Large intestine (tissue), 3 donors: ENCODE results near the gene ST8SIA5. TPM values are rescaled to one million over a fixed set of nuclear protein-coding genes. Genes with fewer than 3 reads are reported as not detected.
A peak's percentile ranks its signal among the peaks of the same experiment; 100 is the strongest.

ENCODE experiments used
- DNase-seq, 2 donors: peaks; one replicate each; pipeline versions ENCODE4 v3.0.0 to v3.0.0-alpha.2; 2013
- H3K27ac ChIP-seq: one replicate; pipeline ENCODE4 v1.5.1; 2013; ENCODE audit warnings: low read length
- H3K27me3 ChIP-seq: 2 replicates; pipeline ENCODE4 v1.6.1; 2013; ENCODE audit warnings: low read length; ENCODE audit not compliant: control insufficient read depth, insufficient read depth
- H3K36me3 ChIP-seq: 2 replicates; pipeline ENCODE4 v1.6.1; 2013; ENCODE audit warnings: low read length; ENCODE audit not compliant: control insufficient read depth, insufficient read depth
- H3K4me1 ChIP-seq: one replicate; pipeline ENCODE4 v1.6.1; 2013; ENCODE audit warnings: low read length; ENCODE audit not compliant: control insufficient read depth, insufficient read depth
- H3K4me3 ChIP-seq: one replicate; pipeline ENCODE4 v1.5.1; 2013; ENCODE audit warnings: low read length
- H3K9me3 ChIP-seq: one replicate; pipeline ENCODE4 v1.6.1; 2013; ENCODE audit warnings: mild to moderate bottlenecking, low read depth, low read length, moderate library complexity; ENCODE audit not compliant: control insufficient read depth
- WGBS: methylation state at CpG from one replicate; pipeline ENCODE4 v1.1.5; 2013; ENCODE audit warnings: low lambda C conversion rate; ENCODE audit not compliant: insufficient coverage; 5-methylcytosine and 5-hydroxymethylcytosine counted together
- polyA plus RNA-seq: library from polyadenylated mRNA; unstranded; fragments of 120-200 nt; gene quantifications from one replicate; pipeline ENCODE4 v1.2.1, GENCODE V29; 2013

Gene ST8SIA5
- polyA plus RNA-seq, 1 donor, result 1.3 TPM

DNA sequence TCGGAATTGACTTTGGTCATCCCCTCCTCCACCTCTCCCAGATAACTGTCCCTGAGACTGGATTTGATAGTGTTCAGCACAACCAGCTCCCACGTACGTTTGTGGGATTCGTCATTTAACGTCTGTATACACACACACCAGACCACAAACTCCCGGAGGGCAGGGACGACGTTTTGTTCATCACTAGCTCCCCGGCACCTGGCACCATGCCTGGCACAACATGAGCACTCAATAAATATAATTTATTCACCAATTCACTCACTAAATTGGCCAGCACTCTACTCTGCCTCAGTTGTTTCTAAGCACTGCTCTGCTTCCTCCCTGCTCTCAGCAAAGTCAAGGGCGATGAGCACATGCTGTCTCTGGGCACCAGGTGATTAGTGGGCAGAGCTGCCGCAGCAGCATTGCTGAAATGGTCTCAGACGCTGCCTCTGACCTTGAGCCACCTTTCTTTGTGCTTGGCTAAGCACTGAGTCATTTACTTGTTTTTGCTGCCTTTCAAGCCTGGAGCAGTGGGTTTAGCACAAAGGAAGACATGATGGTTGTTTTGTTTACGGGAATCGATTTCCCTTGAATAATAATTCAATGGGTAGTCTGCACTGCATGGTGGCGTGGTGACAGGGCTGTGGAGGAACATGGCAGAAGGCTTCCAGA lies 80.5 kb downstream of the ST8SIA5 start:
- H3K4me1 ChIP-seq, result no peaks in the 10 kb centered on the region
- H3K27ac ChIP-seq, result no peak overlapping the region
- H3K36me3 ChIP-seq, result no peaks in the 10 kb centered on the region
- H3K27me3 ChIP-seq, result no peaks in the 10 kb centered on the region
- H3K4me3 ChIP-seq, result no peak overlapping the region
- DNase-seq, result no peak
- 68% methylated on average over 4 of the region's 15 CpGs for WGBS
- no peaks in the 10 kb centered on the region for H3K9me3 ChIP-seq

DNA sequence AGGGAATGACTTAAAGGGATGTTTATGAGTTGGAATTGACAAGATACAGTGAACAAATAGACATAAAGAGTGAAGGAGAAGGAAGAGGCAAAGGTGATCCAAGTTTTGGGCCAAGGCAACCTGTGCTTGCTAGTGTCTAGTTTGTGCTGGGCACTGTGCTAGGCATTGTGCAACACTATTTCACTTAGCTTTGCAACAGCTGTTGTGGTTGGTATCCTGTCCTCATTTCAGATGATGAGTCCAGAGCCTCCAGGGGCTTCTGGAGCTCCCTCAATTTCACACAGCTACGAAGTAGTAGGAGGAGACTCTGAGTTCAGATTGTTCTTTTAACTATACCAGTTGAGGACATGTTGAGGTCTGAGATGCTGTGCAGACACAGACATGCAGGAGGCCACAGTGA lies 81.7 kb downstream of the ST8SIA5 start:
- Histone ChIP-seq H3K4me3 (no peak overlapping the region), H3K27ac (no peak overlapping the region), H3K27me3 (no peaks in the 10 kb centered on the region), H3K9me3 (no peaks in the 10 kb centered on the region), H3K36me3 (no peaks in the 10 kb centered on the region), H3K4me1 (no peaks in the 10 kb centered on the region)
- DNase-seq, result no peak
- no CpG with 5 or more reads among the region's 1 CpG for WGBS

DNA sequence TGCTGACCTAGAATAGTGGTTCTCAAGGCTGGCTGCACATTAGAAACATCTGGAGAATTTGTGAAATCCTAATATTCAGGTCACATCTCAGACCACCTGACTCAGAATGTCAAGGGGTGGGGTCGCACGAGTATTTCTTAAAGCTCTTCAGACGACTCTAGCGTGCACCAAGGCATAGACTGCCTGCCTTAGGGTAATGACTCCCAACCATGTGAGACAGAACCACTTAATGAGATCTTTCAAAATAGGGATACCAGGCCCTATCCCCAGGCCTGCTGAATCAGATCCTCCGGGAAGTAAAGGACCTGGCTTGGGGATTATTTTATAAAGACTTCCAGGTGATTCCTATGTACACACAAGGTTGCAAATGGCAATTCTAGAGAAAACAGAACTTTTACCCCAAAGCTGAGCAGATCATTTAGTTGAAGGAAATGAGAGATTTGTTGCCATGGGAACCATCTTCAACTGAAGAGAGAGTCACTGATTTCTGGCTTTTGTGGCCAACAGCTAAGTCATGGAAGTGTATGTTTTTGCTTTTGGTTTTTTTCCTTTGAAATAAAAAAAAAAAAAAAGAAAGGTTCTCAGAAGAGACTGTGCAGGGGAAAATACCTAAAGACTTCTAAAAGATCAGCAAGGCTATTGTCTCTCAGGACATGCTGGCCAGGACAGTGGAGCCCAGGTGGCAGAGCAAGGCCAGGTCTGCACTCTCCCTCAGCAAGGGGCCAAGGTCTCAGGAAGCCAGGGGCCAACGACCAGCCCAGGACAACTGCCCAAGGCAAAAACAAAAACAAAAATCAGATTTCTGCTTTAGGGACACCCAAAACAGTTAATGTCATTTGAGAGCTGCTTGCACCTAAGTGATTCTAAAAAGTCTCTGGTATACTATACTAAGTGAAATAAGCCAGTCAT lies 84.5 kb downstream of the ST8SIA5 start:
- WGBS, result no CpG with 5 or more reads among the region's 6 CpGs
- Histone ChIP-seq H3K4me3 (no peak overlapping the region), H3K4me1 (no peaks in the 10 kb centered on the region), H3K36me3 (no peaks in the 10 kb centered on the region), H3K27me3 (no peaks in the 10 kb centered on the region), H3K27ac (no peak overlapping the region), H3K9me3 (no peaks in the 10 kb centered on the region)
- DNase-seq, result no peak

DNA sequence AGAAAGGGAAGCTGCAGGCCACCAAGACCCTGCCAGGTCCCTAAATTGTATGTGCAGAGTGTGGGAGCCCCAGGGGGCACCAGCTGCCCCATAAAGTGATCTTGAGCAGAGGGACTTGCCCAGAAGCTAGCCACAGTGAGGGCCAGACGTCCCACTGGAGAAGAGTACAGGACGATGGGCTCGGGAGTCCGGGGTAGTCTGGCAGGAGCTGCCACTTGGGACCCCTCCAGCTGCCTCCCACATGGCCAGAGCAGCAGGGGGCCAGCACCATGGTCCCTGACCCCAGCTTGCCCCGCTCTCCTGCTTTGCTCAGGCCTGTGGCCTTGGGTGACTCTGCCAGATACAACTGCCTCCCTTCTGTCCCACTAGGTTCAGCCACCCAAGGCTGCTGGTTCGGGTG lies 88.2 kb downstream of the ST8SIA5 start:
- no peaks in the 10 kb centered on the region for H3K9me3 ChIP-seq
- no peak for DNase-seq
- no peaks in the 10 kb centered on the region for H3K36me3 ChIP-seq
- no peak overlapping the region for H3K4me3 ChIP-seq
- no peaks in the 10 kb centered on the region for H3K4me1 ChIP-seq
- H3K27me3 ChIP-seq, result no peaks in the 10 kb centered on the region
- no CpG with 5 or more reads among the region's 6 CpGs for WGBS
- no peak overlapping the region for H3K27ac ChIP-seq

DNA sequence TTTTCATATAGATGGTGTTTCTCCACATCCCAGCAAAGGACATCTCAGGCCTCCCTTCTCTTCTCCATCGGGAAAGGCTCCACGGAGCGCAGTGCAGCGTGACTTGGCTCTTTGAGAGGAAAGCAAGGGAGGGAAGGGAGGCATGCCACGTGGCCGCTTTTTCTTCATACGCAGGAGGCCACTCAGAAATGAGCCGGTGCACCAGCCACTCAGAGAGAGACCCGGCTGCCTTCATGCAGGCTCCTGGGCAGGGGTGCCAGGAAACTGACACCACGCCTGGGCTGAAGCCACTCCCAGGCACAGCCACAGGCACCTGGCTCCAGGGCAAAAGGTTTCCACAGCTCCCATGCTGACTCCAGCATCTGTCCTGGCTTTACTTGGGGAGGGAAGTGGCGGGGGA lies 88.7 kb downstream of the ST8SIA5 start:
- no CpG with 5 or more reads among the region's 11 CpGs for WGBS
- Histone ChIP-seq H3K4me1 (no peaks in the 10 kb centered on the region), H3K27me3 (no peaks in the 10 kb centered on the region), H3K4me3 (no peak overlapping the region), H3K27ac (no peak overlapping the region), H3K9me3 (no peaks in the 10 kb centered on the region), H3K36me3 (no peaks in the 10 kb centered on the region)
- no peak for DNase-seq

DNA sequence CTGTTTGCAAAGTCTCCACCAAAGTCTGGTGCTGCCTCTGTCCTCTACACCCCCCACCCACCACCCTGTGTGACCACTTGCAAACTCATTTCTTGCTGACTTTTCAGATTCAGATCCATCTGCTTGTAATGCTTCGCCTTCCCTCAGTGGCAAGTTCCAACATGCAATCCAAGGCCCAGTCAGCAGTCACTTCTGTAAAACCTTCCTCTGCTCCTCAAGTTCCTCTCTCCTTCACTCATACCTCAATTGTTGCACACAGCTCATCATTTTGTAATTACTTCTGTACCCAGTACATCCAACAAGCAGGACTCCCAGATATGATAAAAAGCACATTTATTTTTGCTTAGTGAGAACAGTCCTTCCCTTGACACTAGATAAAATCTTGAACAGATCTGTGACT lies 93.3 kb downstream of the ST8SIA5 start:
- no peaks in the 10 kb centered on the region for H3K27me3 ChIP-seq
- DNase-seq, result no peak
- no peak overlapping the region for H3K27ac ChIP-seq
- WGBS, result no CpG with 5 or more reads among the region's 1 CpG
- no peaks in the 10 kb centered on the region for H3K9me3 ChIP-seq
- no peaks in the 10 kb centered on the region for H3K36me3 ChIP-seq
- no peaks in the 10 kb centered on the region for H3K4me1 ChIP-seq
- H3K4me3 ChIP-seq, result no peak overlapping the region

DNA sequence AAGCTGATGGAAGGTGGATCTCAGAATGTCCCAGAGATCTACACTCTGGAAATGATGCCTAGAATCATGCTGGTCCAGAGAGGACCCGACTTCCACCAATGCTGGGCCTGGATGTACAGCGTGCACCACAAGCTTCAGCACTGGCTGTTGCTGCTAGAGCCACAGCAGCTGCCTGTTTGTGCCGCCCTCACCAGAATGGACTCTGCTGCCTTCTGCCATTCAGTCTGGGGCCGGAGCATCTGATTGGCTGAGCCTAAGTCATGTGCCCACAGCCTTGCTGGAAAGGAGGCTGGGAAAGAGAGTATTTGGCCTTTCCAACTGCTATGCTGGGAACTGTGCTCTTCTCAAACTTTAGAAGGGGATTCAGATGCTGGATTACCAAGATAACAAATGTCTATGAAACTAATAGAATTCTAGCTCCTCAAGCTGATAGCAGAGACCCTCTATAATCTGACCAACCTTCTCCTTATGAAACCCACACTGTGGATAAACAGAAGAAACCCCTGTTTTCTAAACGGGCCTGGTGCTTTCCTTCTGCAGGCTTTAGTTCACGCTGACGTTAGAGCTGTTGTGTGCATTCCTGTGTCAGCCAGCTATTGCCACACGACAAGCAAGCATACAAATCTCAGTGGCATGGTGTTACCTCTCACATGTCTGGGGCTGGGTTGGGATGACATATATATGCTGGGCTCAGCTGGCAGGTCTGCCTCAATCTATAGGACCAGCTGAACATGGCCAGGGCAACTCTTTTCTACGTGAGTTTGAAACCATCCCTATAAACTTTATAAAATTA lies 95.7 kb downstream of the ST8SIA5 start:
- H3K27me3 ChIP-seq, result no peaks in the 10 kb centered on the region
- no peaks in the 10 kb centered on the region for H3K36me3 ChIP-seq
- no peak overlapping the region for H3K27ac ChIP-seq
- no peaks in the 10 kb centered on the region for H3K9me3 ChIP-seq
- peak in 1 of 2 donors; percentile 9 for DNase-seq
- no peaks in the 10 kb centered on the region for H3K4me1 ChIP-seq
- no CpG with 5 or more reads among the region's 9 CpGs for WGBS
- no peak overlapping the region for H3K4me3 ChIP-seq

DNA sequence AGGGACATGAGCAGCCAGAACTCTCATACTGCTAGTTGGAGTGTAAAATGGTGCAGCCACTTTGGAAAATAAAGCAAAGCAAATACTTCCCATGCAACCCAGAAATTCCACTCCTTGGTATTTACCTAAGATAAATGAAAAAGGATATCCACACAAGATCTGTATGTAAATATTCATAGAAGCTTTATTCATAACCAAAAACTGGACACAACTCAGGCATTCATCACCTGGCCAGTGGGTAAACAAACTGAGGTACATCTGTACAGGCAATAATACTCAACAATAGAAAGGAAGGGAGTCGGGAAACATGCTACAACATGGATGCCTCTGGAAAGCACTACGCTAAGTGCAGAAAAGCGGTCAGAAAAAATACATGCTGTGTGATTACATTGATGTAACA lies 97.4 kb downstream of the ST8SIA5 start:
- H3K4me1 ChIP-seq, result no peaks in the 10 kb centered on the region
- H3K9me3 ChIP-seq, result no peaks in the 10 kb centered on the region
- no CpG with 5 or more reads among the region's 3 CpGs for WGBS
- H3K27me3 ChIP-seq, result no peaks in the 10 kb centered on the region
- no peak overlapping the region for H3K27ac ChIP-seq
- no peak overlapping the region for H3K4me3 ChIP-seq
- no peaks in the 10 kb centered on the region for H3K36me3 ChIP-seq
- no peak for DNase-seq

DNA sequence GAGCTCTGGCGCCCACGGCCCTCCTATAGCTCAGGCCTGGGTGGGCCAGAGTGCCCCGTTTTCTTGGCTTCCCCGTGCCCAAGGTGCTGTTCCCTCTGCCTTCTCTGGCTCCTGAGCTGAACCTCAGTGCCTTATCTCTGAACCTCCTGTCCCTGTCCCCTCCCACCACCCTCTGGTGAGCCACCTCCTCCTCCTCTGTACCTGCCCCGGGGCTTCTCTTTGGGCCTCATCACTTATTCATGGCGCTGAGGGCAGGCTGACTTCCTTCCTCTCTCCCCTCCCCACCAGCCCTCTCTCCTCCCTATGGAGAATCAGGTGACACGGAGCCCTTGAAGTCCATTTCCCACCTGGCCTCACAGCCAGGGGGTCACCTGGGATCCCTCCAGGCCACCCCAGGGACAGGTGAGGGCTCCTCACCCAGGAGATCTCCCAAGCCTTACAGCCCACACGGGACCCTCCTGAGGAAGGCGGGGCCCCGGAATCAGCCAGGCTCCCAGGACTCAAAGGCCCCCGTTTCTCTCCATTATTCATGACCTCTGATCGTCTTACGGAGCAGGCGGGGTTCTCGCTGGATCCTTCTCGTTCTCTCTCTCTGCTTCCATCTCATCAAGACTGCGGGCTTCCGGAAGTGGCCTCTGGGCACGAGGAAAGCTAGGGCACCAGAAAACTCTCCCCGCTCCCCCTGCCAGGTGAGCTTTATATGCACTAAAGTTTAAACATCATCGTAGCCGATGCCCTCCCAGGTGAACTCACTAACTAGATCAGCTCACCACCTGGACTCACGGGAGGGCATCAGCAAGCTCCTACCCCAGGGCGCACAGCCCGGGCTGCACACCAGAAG lies 99.5 kb downstream of the ST8SIA5 start, which contains the start of gene LOXHD1:
LOXHD1 (minus strand) TSS at position 106 of the 841 bp plus-strand sequence. CDS start 187 bp downstream, outside the sequence.
- 80% methylated on average over 1 of the region's 25 CpGs for WGBS

More for the DNA sequence above, 99.5 kb downstream of the ST8SIA5 start, which contains the start of gene LOXHD1:
- no peaks in the 10 kb centered on the region for H3K9me3 ChIP-seq
- no peak within 1 kb of the TSS for H3K4me3 ChIP-seq
- H3K27ac ChIP-seq, result no peak within 1 kb of the TSS
- H3K36me3 ChIP-seq, result no peaks in the 10 kb centered on the region
- no peaks in the 10 kb centered on the region for H3K4me1 ChIP-seq
- no peaks in the 10 kb centered on the region for H3K27me3 ChIP-seq
- no peak for DNase-seq
